Breast epithelium (tissue), 3 donors: Measurements from ENCODE around the gene FNDC3A.

Source experiments
- POLR2A ChIP-seq: fragments of 450-650 bp; IDR thresholded peaks from one replicate; pipeline ENCODE4 v1.6.1; 2016; ENCODE audit warnings: antibody characterized with exemption, mild to moderate bottlenecking, moderate library complexity
- POLR2AphosphoS5 ChIP-seq, 3 donors: sonication (generic); formaldehyde crosslinking; IDR thresholded peaks; one replicate each; pipeline ENCODE4 v1.6.1; 2017; ENCODE audit warnings: antibody characterized with exemption in 3 of 3
- TF ChIP-seq, protein P1 (sequence below), 3 donors: fragments of 450-650 bp; IDR thresholded peaks; one replicate each; pipeline ENCODE4 v1.5.1; 2016 to 2017; ENCODE audit warnings: antibody characterized with exemption in 3 of 3, mild to moderate bottlenecking in 3 of 3, moderate library complexity in 3 of 3

DNA sequence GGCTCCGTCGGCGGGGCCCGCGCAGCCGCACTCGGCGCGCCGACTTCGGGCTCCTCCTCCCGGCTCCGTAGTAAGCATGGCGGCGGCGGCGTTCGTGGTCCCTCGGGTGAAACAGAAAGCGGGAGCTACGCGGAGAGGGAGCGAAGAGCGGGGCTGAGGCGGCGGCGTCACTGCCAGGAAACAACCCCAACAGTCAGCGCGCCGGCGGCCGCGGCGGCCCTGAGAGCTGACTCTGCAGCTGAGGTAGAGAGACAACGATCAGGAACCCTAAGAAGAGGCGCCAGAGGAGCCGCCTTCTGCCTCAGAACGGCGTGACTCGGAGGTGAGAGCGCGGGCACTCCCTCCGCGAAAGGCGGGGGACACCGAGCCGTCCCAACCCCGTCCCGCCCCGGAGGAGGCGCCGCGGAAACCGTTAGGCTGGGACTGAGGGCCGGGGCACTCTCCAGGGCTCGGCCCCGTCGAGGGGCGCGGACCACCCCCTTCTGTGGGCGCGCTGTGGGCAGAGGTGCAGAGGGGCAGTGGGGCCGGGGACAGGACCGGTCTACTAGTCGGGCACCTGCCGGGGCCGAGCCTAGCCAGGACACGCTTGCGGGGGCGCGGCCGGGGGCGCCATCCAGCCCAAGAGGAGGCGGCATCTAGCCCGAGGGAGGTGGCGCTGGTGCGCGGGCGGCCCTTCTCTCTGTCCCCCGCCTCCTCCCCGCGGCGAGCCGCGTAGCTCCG is at the start of gene FNDC3A:
- TF ChIP-seq, protein P1, sequence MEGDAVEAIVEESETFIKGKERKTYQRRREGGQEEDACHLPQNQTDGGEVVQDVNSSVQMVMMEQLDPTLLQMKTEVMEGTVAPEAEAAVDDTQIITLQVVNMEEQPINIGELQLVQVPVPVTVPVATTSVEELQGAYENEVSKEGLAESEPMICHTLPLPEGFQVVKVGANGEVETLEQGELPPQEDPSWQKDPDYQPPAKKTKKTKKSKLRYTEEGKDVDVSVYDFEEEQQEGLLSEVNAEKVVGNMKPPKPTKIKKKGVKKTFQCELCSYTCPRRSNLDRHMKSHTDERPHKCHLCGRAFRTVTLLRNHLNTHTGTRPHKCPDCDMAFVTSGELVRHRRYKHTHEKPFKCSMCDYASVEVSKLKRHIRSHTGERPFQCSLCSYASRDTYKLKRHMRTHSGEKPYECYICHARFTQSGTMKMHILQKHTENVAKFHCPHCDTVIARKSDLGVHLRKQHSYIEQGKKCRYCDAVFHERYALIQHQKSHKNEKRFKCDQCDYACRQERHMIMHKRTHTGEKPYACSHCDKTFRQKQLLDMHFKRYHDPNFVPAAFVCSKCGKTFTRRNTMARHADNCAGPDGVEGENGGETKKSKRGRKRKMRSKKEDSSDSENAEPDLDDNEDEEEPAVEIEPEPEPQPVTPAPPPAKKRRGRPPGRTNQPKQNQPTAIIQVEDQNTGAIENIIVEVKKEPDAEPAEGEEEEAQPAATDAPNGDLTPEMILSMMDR (IDR thresholded peaks at IDR 0.05) = no peak
- peak; percentile 41 for TF ChIP-seq POLR2A
- peak; percentile 27 to 58 (median 46) for TF ChIP-seq POLR2AphosphoS5 (IDR thresholded peaks at IDR 0.05)
